Measurements from ENCODE around the gene APOC3. TPM values are rescaled to one million over a fixed set of nuclear protein-coding genes. Genes with fewer than 3 reads are reported as not detected.
A peak's percentile ranks its signal among the peaks of the same experiment; 100 is the strongest.
"Not testable (repeated sequence)": the region's sequence is repeated elsewhere in the genome, so short reads cannot be mapped to it uniquely, and the experiment has no call there.

APOC3 gene
- polyA plus RNA-seq, 1 donor = 1,751 TPM

DNA sequence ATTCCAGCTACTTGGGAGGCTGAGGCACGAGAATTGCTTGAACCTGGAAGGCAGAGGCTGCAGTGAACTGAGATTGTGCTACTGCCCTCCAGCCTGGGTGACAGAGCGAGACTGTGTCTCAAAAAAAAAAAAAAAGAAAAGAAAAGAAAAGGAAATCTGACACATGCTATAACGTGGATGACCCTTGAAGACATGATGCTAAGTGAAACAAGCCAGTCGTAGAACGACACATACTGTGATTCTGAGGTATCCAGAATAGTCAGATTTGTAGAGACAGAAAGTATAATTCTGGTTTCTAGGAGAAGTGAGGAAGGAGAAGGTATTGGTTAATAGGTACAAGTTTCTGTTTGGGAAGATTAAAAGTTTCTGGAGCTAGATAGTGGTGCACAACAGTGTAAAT is 31.3 kb upstream of the APOC3 start:
- no peak overlapping the region for H3K27ac ChIP-seq (ENCODE audit: low read length)
- no peak overlapping the region for H3K4me3 ChIP-seq (ENCODE audit: low read length)
- H3K36me3 ChIP-seq (ENCODE audit: control insufficient read depth, insufficient read depth, low read length) = no peaks in the 10 kb centered on the region
- no peaks in the 10 kb centered on the region for H3K9me3 ChIP-seq (ENCODE audit: control insufficient read depth, low read depth, low read length)
- WGBS (ENCODE audit: insufficient coverage, low lambda C conversion rate) = 100% methylated on average over 1 of the region's 5 CpGs
- DNase-seq = no peak
- no peaks in the 10 kb centered on the region for H3K4me1 ChIP-seq (ENCODE audit: control insufficient read depth, insufficient read depth, low read length)
- no peaks in the 10 kb centered on the region for H3K27me3 ChIP-seq (ENCODE audit: control insufficient read depth, insufficient read depth, low read length)

DNA sequence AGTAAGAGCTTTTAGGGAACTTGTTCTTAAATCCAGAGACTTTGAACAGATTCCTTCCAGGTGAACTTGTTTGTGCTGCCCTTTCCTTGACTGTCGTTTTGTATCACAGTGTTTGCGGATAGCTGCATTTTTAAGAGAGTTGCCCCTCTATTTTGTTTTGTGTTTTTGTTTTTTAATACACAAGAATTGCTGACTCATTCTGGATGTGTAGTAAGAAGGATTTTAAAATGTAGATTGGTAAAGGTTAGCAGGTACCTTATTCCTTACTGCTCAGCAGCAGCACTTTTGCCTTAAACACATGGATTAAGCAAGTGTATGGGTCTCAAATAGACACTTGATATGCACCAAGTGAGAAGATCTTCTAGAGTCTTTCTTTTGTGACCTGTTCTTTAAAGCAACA is 29.1 kb upstream of the APOC3 start:
- no CpG with 5 or more reads among the region's 2 CpGs for WGBS (ENCODE audit: insufficient coverage, low lambda C conversion rate)
- H3K9me3 ChIP-seq (ENCODE audit: control insufficient read depth, low read depth, low read length) = no peaks in the 10 kb centered on the region
- DNase-seq = no peak
- H3K27ac ChIP-seq (ENCODE audit: low read length) = no peak overlapping the region
- no peaks in the 10 kb centered on the region for H3K36me3 ChIP-seq (ENCODE audit: control insufficient read depth, insufficient read depth, low read length)
- no peak overlapping the region for H3K4me3 ChIP-seq (ENCODE audit: low read length)
- H3K27me3 ChIP-seq (ENCODE audit: control insufficient read depth, insufficient read depth, low read length) = no peaks in the 10 kb centered on the region
- H3K4me1 ChIP-seq (ENCODE audit: control insufficient read depth, insufficient read depth, low read length) = no peaks in the 10 kb centered on the region

GRCh38 chr11:116801662-116802061 is 28.0 kb upstream of the APOC3 start:
- not testable (repeated sequence) for H3K9me3 ChIP-seq (ENCODE audit: control insufficient read depth, low read depth, low read length); H3K27me3 ChIP-seq (ENCODE audit: control insufficient read depth, insufficient read depth, low read length); H3K4me3 ChIP-seq (ENCODE audit: low read length); H3K27ac ChIP-seq (ENCODE audit: low read length); H3K4me1 ChIP-seq (ENCODE audit: control insufficient read depth, insufficient read depth, low read length); H3K36me3 ChIP-seq (ENCODE audit: control insufficient read depth, insufficient read depth, low read length); DNase-seq

DNA sequence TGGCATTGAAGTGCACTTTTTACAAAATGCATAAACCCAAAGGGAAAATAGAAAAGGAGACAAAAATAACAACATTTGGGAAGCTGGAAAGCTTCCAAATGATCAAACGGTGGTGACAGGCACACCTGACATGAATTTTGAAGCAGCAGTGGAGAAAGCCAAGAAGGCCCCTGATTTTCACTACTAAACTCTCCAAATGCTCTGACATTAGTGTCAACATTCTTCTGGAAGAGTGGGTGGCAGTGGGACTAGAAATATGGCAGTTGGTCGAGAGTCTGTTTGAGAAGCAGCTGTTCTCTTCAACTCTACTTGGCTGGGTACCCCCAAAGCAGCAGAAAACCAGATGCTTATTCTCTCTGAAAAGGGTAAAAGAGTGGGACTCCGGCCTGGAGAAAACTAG is 25.7 kb upstream of the APOC3 start:
- H3K27me3 ChIP-seq (ENCODE audit: control insufficient read depth, insufficient read depth, low read length) = no peaks in the 10 kb centered on the region
- no peaks in the 10 kb centered on the region for H3K36me3 ChIP-seq (ENCODE audit: control insufficient read depth, insufficient read depth, low read length)
- H3K9me3 ChIP-seq (ENCODE audit: control insufficient read depth, low read depth, low read length) = no peaks in the 10 kb centered on the region
- no peak overlapping the region for H3K27ac ChIP-seq (ENCODE audit: low read length)
- H3K4me1 ChIP-seq (ENCODE audit: control insufficient read depth, insufficient read depth, low read length) = peaks cover 26% of the 10 kb centered on the region
- DNase-seq = no peak
- no peak overlapping the region for H3K4me3 ChIP-seq (ENCODE audit: low read length)
- WGBS (ENCODE audit: insufficient coverage, low lambda C conversion rate) = no CpG with 5 or more reads among the region's 3 CpGs

- Histone ChIP-seq H3K4me3 (ENCODE audit: low read length) (no peak overlapping the region), H3K4me1 (ENCODE audit: control insufficient read depth, insufficient read depth, low read length) (peaks cover 36% of the 10 kb centered on the region), H3K36me3 (ENCODE audit: control insufficient read depth, insufficient read depth, low read length) (no peaks in the 10 kb centered on the region), H3K27ac (ENCODE audit: low read length) (peak overlapping the region; percentile 88), H3K27me3 (ENCODE audit: control insufficient read depth, insufficient read depth, low read length) (no peaks in the 10 kb centered on the region), H3K9me3 (ENCODE audit: control insufficient read depth, low read depth, low read length) (no peaks in the 10 kb centered on the region)
- WGBS (ENCODE audit: insufficient coverage, low lambda C conversion rate) = 80% methylated on average over 2 of the region's 6 CpGs
- DNase-seq = no peak
Measured at GRCh38 chr11:116807601-116808261, 22.0 kb upstream of the APOC3 start.

GRCh38 chr11:116808262-116809175 is 21.2 kb upstream of the APOC3 start:
- H3K4me3 ChIP-seq (ENCODE audit: low read length) = no peak overlapping the region
- WGBS (ENCODE audit: insufficient coverage, low lambda C conversion rate) = no CpG with 5 or more reads among the region's 14 CpGs
- peaks cover 43% of the 10 kb centered on the region for H3K4me1 ChIP-seq (ENCODE audit: control insufficient read depth, insufficient read depth, low read length)
- H3K27ac ChIP-seq (ENCODE audit: low read length) = peak overlapping the region; percentile 88
- no peaks in the 10 kb centered on the region for H3K27me3 ChIP-seq (ENCODE audit: control insufficient read depth, insufficient read depth, low read length)
- H3K9me3 ChIP-seq (ENCODE audit: control insufficient read depth, low read depth, low read length) = no peaks in the 10 kb centered on the region
- peak; percentile 84 to 93 for DNase-seq
- H3K36me3 ChIP-seq (ENCODE audit: control insufficient read depth, insufficient read depth, low read length) = no peaks in the 10 kb centered on the region

GRCh38 chr11:116811194-116811593 is 18.5 kb upstream of the APOC3 start:
- no CpG with 5 or more reads among the region's 3 CpGs for WGBS (ENCODE audit: insufficient coverage, low lambda C conversion rate)
- Histone ChIP-seq H3K27ac (ENCODE audit: low read length) (no peak overlapping the region), H3K4me1 (ENCODE audit: control insufficient read depth, insufficient read depth, low read length) (peaks cover 56% of the 10 kb centered on the region), H3K36me3 (ENCODE audit: control insufficient read depth, insufficient read depth, low read length) (no peaks in the 10 kb centered on the region), H3K27me3 (ENCODE audit: control insufficient read depth, insufficient read depth, low read length) (no peaks in the 10 kb centered on the region), H3K9me3 (ENCODE audit: control insufficient read depth, low read depth, low read length) (no peaks in the 10 kb centered on the region), H3K4me3 (ENCODE audit: low read length) (no peak overlapping the region)
- peak in 1 of 2 donors; percentile 23 for DNase-seq

DNA sequence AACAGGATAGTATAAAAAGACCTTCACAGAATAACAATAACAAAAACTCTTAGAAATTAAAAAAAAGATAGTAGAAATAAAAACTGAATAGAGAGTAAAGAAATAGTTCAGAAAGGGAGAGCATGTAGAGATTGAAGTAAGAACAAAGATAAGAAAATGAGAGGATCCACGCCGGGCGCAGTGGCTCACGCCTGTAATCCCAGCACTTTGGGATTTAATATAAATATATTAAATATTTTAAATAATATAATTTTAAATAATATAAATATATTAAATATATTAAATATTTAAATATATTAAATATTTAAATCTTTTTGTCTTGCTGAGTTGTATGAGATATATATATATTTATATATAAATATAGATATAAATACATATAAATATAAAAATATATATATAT is 17.6 kb upstream of the APOC3 start:
- no peaks in the 10 kb centered on the region for H3K27me3 ChIP-seq (ENCODE audit: control insufficient read depth, insufficient read depth, low read length)
- H3K36me3 ChIP-seq (ENCODE audit: control insufficient read depth, insufficient read depth, low read length) = no peaks in the 10 kb centered on the region
- peaks cover 47% of the 10 kb centered on the region for H3K4me1 ChIP-seq (ENCODE audit: control insufficient read depth, insufficient read depth, low read length)
- H3K27ac ChIP-seq (ENCODE audit: low read length) = no peak overlapping the region
- H3K4me3 ChIP-seq (ENCODE audit: low read length) = no peak overlapping the region
- no peak for DNase-seq
- 87% methylated on average over 4 of the region's 4 CpGs for whole genome bisulfite sequencing (ENCODE audit: insufficient coverage, low lambda C conversion rate)
- no peaks in the 10 kb centered on the region for H3K9me3 ChIP-seq (ENCODE audit: control insufficient read depth, low read depth, low read length)

GRCh38 chr11:116813170-116813569 is 16.5 kb upstream of the APOC3 start:
- Histone ChIP-seq H3K4me1 (ENCODE audit: control insufficient read depth, insufficient read depth, low read length) (peaks cover 37% of the 10 kb centered on the region), H3K27ac (ENCODE audit: low read length) (peak overlapping the region; percentile 39)

GRCh38 chr11:116813781-116814471 is 15.8 kb upstream of the APOC3 start:
- H3K4me1 ChIP-seq (ENCODE audit: control insufficient read depth, insufficient read depth, low read length) = peaks cover 30% of the 10 kb centered on the region
- H3K36me3 ChIP-seq (ENCODE audit: control insufficient read depth, insufficient read depth, low read length) = no peaks in the 10 kb centered on the region
- H3K4me3 ChIP-seq (ENCODE audit: low read length) = no peak overlapping the region
- WGBS (ENCODE audit: insufficient coverage, low lambda C conversion rate) = 40% methylated on average over 1 of the region's 5 CpGs
- peak; percentile 53 to 78 for DNase-seq
- H3K9me3 ChIP-seq (ENCODE audit: control insufficient read depth, low read depth, low read length) = no peaks in the 10 kb centered on the region
- H3K27me3 ChIP-seq (ENCODE audit: control insufficient read depth, insufficient read depth, low read length) = no peaks in the 10 kb centered on the region
- H3K27ac ChIP-seq (ENCODE audit: low read length) = peak overlapping the region; percentile 39

More at GRCh38 chr11:116813170-116813569, 16.5 kb upstream of the APOC3 start:
- Histone ChIP-seq H3K27me3 (ENCODE audit: control insufficient read depth, insufficient read depth, low read length) (no peaks in the 10 kb centered on the region), H3K4me3 (ENCODE audit: low read length) (no peak overlapping the region), H3K36me3 (ENCODE audit: control insufficient read depth, insufficient read depth, low read length) (no peaks in the 10 kb centered on the region), H3K9me3 (ENCODE audit: control insufficient read depth, low read depth, low read length) (no peaks in the 10 kb centered on the region)
- WGBS (ENCODE audit: insufficient coverage, low lambda C conversion rate) = no CpG with 5 or more reads among the region's 1 CpG
- no peak for DNase-seq
